H1 (cell line): ENCODE measurements around the gene RNASE7.

ENCODE experiments used
- CTCF ChIP-seq, 3 experiments: IDR thresholded peaks; 1 replicate in 2 of 3; 2 replicates in 1 of 3; pipeline versions ENCODE4 v1.5.1 to v1.6.1; 2011; ENCODE audit warnings: low read length in 3 of 3, mild to moderate bottlenecking in 3 of 3, inconsistent platforms in 2 of 3, low read depth in 1 of 3, moderate library complexity in 1 of 3; ENCODE audit not compliant: insufficient read depth in 1 of 3; ENCODE audit errors: control extremely low read depth in 1 of 3
- EP300 ChIP-seq, 2 experiments: IDR thresholded peaks; 1 replicate in 1 of 2; 2 replicates in 1 of 2; pipeline ENCODE4 v1.6.1; 2011 to 2012; ENCODE audit warnings: low read depth in 2 of 2, low read length in 2 of 2, mild to moderate bottlenecking in 2 of 2, borderline replicate concordance in 1 of 2, inconsistent platforms in 1 of 2, moderate library complexity in 1 of 2
- JUN ChIP-seq: IDR thresholded peaks from 2 replicates; pipeline ENCODE4 v1.6.1; 2011; ENCODE audit warnings: low read depth, mild to moderate bottlenecking, improper control_type of control experiment, low read length
- JUND ChIP-seq: IDR thresholded peaks from 2 replicates; pipeline ENCODE4 v1.6.1; 2011; ENCODE audit warnings: mild to moderate bottlenecking, improper control_type of control experiment, low read length
- NRF1 ChIP-seq: IDR thresholded peaks from 2 replicates; pipeline ENCODE4 v1.6.1; 2011; ENCODE audit warnings: mild to moderate bottlenecking, low read depth, low read length, improper control_type of control experiment
- YY1 ChIP-seq: IDR thresholded peaks from 2 replicates; pipeline ENCODE4 v1.6.1; 2011; ENCODE audit warnings: low read depth, mild to moderate bottlenecking, low read length

GRCh38 chr14:21088687-21089086 lies 46.5 kb downstream of the RNASE7 start:
- TF ChIP-seq NRF1 (no peak), EP300 (IDR thresholded peaks at IDR 0.05; ENCODE audit: borderline replicate concordance in 1 of 2, low read depth in 2 of 2, low read length in 2 of 2) (no peak), YY1 (no peak), CTCF (IDR thresholded peaks at IDR 0.05; ENCODE audit: control extremely low read depth in 1 of 3, insufficient read depth in 1 of 3, low read depth in 1 of 3, low read length in 3 of 3) (no peak), JUND (no peak), JUN (no peak)
